Gastrocnemius medialis (tissue), 4 donors: ENCODE results near the gene PPIP5K1.
"Not testable (repeated sequence)": the region's sequence is repeated elsewhere in the genome, so short reads cannot be mapped to it uniquely, and the experiment has no call there.

Experiments
- POLR2A ChIP-seq, 2 donors: fragments of 450-650 bp; IDR thresholded peaks; one replicate each; pipeline ENCODE4 v1.6.1; 2017; ENCODE audit warnings: antibody characterized with exemption in 2 of 2, mild to moderate bottlenecking in 2 of 2, moderate library complexity in 2 of 2
- TF ChIP-seq, protein P1 (sequence below), 5 experiments: fragments of 450-650 bp in 3 of 5; fragments of 200-600 bp in 2 of 5; sonication (generic) in 2 of 5; IDR thresholded peaks in 4 of 5; conservative IDR thresholded peaks in 1 of 5; 1 replicate in 4 of 5; 2 replicates in 1 of 5; pipeline ENCODE4 v1.5.1; 2016 to 2019; ENCODE audit warnings: antibody characterized with exemption in 5 of 5, mild to moderate bottlenecking in 3 of 5, moderate library complexity in 3 of 5

DNA sequence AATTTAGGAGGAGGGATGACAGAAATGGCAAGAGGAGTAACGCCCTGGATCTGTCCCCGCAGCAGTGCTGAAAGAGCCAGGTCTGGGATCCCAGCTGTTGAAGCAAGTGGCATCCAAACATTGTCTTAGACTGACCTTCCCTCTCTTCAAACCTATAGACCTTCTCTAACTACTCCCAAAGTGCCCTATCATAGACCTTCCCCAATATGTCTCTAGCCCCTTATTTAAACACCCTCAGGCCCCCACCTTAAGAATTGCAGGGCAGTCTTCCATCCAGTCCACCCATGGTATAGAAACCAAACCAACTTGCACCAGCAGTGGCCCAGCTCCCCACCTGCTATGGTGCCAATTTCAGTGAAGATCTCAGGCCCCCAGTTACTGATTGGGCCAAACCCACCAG, 10.2 kb upstream of the PPIP5K1 start:
- TF ChIP-seq, protein P1, sequence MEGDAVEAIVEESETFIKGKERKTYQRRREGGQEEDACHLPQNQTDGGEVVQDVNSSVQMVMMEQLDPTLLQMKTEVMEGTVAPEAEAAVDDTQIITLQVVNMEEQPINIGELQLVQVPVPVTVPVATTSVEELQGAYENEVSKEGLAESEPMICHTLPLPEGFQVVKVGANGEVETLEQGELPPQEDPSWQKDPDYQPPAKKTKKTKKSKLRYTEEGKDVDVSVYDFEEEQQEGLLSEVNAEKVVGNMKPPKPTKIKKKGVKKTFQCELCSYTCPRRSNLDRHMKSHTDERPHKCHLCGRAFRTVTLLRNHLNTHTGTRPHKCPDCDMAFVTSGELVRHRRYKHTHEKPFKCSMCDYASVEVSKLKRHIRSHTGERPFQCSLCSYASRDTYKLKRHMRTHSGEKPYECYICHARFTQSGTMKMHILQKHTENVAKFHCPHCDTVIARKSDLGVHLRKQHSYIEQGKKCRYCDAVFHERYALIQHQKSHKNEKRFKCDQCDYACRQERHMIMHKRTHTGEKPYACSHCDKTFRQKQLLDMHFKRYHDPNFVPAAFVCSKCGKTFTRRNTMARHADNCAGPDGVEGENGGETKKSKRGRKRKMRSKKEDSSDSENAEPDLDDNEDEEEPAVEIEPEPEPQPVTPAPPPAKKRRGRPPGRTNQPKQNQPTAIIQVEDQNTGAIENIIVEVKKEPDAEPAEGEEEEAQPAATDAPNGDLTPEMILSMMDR (IDR thresholded peaks at IDR 0.05 in 4 of 5, conservative IDR thresholded peaks at IDR 0.05 in 1 of 5) = not testable (repeated sequence)
- not testable (repeated sequence) for TF ChIP-seq POLR2A (IDR thresholded peaks at IDR 0.05)
